ENCODE data around the gene BMP6.

DNA sequence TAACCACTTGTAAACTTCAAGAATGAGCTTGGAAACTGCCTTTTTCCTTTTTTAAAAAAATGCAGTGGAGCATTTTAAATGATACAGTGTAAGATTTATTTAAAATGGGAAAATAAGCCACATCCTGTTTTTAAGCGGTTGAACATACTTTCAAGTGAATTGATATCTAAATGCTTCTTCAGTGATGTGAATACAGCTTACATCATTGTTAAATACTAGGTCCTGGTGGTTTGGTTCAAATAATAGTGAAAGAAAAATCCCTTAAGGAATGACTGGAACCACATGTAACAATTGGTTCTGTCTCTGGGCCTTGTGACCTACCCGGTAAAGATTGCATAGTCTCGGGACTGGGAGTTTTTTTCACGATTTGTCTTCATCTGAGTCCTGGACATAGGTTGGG lies 44.2 kb downstream of the BMP6 start:
- TF ChIP-seq CTCF (IDR thresholded peaks at IDR 0.05) (no peak), POLR2A (IDR thresholded peaks at IDR 0.05) (no peak)
